Esophagus (tissue), 2 donors: ENCODE results near the gene PLAAT5. TPM values are rescaled to one million over a fixed set of nuclear protein-coding genes. Genes with fewer than 3 reads are reported as not detected.
"Not testable (repeated sequence)": the region's sequence is repeated elsewhere in the genome, so short reads cannot be mapped to it uniquely, and the experiment has no call there.

Experiments used
- H3K27ac ChIP-seq, 2 donors: one replicate each; pipeline ENCODE4 v1.5.1; 2013; ENCODE audit warnings: low read depth in 2 of 2, mild to moderate bottlenecking in 2 of 2, inconsistent platforms in 1 of 2, low read length in 1 of 2, moderate library complexity in 1 of 2
- H3K27me3 ChIP-seq, 2 donors: one replicate each; pipeline ENCODE4 v1.6.1; 2013; ENCODE audit warnings: low read length in 2 of 2, control low read depth in 1 of 2, mild to moderate bottlenecking in 1 of 2; ENCODE audit not compliant: insufficient read depth in 2 of 2, control insufficient read depth in 1 of 2
- H3K36me3 ChIP-seq, 2 donors: one replicate each; pipeline ENCODE4 v1.6.1; 2013; ENCODE audit warnings: low read length in 1 of 2; ENCODE audit not compliant: control insufficient read depth in 2 of 2, insufficient read depth in 2 of 2
- H3K4me1 ChIP-seq, 2 donors: one replicate each; pipeline ENCODE4 v1.6.1; 2013; ENCODE audit warnings: low read length in 1 of 2; ENCODE audit not compliant: control insufficient read depth in 2 of 2, insufficient read depth in 2 of 2
- H3K4me3 ChIP-seq, 2 donors: one replicate each; pipeline ENCODE4 v1.5.1; 2013; ENCODE audit warnings: low read length in 2 of 2, mild to moderate bottlenecking in 2 of 2, low read depth in 1 of 2, moderate library complexity in 1 of 2
- H3K9me3 ChIP-seq, 2 donors: one replicate each; pipeline ENCODE4 v1.6.1; 2013; ENCODE audit warnings: mild to moderate bottlenecking in 2 of 2, low read depth in 1 of 2, low read length in 1 of 2, moderate library complexity in 1 of 2; ENCODE audit not compliant: control insufficient read depth in 2 of 2, insufficient read depth in 1 of 2
- WGBS, 2 donors: extraction: QIAGEN DNeasy Blood & Tissue Kit; methylation state at CpG; one replicate each; pipeline ENCODE4 v1.1.7; 2013; 5-methylcytosine and 5-hydroxymethylcytosine counted together
- polyA plus RNA-seq, 2 donors: library from polyadenylated mRNA; stranded (reverse); fragments of 200-250 nt; gene quantifications; one replicate each; pipeline ENCODE4 v1.2.3, GENCODE V29; 2013
- donor health status: healthy with polysubstance abuse.
- donor health status: Bipolar disorder and iron deficiency.

PLAAT5 gene
- polyA plus RNA-seq, 2 donors = 0.12 to 0.36 TPM

- Histone ChIP-seq H3K4me1 (no peaks in the 10 kb centered on the region), H3K27ac (no peak overlapping the region), H3K9me3 (no peaks in the 10 kb centered on the region), H3K4me3 (no peak overlapping the region), H3K36me3 (no peaks in the 10 kb centered on the region), H3K27me3 (no peaks in the 10 kb centered on the region)
- WGBS, 2 donors = 45 to 62% methylated on average over 3 of the region's 3 CpGs
These were observed 20.7 kb downstream of the PLAAT5 start for GRCh38 chr11:63470311-63470710.

DNA sequence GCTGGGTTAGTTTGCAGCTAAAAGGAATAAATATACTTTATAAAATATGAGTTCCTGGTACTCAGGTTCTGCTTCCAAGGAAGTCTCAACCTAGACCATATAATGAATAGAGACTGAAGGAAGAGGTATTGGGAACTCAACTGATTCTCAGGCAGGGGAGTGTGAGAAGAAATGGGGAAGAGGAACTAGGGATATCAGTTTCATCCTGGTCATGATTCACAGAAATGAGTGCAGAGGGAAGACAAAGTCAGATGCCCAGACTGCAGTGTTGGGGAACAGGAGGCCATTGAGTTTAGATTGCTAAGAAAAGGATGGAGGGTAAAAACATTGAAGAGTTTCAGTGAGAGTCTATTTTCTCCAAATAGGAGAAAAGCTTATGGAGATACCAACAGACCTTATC, 28.8 kb downstream of the PLAAT5 start:
- Histone ChIP-seq H3K27me3 (no peaks in the 10 kb centered on the region), H3K36me3 (no peaks in the 10 kb centered on the region), H3K9me3 (no peaks in the 10 kb centered on the region), H3K27ac (no peak overlapping the region), H3K4me3 (no peak overlapping the region), H3K4me1 (no peaks in the 10 kb centered on the region)

DNA sequence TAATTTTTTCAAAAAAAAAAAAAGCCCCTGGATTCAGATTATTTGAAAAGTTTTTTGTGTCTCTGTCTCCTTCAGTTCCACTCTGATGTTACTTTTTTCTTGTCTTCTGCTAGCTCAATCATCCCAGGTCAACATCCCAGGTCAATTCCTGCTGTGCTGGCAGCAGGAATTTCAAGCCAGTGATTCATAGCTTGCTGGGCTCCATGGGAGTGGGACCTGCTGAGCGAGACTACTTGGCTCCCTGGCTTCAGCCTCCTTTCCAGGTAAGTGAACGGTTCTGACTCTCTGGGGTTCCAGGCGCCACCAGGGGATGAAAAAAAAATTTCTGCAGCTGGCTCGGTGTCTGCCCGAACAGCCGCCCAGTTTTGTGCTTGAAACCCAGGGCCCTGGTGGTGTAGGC, 31.4 kb downstream of the PLAAT5 start:
- WGBS, 2 donors = 51 to 56% methylated on average over 6 of the region's 6 CpGs

DNA sequence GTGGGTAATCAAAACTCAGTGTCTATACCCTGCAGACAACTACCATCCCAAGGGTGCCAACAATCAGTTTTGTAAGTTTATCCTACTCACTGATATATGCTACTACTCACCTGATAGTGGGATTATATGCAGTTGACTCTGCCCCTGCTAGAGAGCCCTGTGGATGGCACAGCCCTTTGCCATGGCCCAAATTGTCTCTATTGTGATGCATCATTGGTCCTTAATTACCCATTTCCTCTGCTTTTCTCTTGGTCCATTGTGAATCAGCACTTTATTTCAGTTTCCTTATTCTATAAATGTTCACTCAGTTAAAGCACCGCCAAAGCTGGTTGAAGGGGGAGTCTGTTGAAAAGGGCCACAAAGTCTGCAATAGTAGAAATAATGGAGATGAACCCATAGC, 42.3 kb downstream of the PLAAT5 start:
- no peak overlapping the region for H3K27ac ChIP-seq

More for the DNA sequence above, 31.4 kb downstream of the PLAAT5 start:
- no peaks in the 10 kb centered on the region for H3K36me3 ChIP-seq
- no peaks in the 10 kb centered on the region for H3K4me1 ChIP-seq
- H3K4me3 ChIP-seq = no peak overlapping the region
- H3K27ac ChIP-seq = no peak overlapping the region
- no peaks in the 10 kb centered on the region for H3K27me3 ChIP-seq
- no peaks in the 10 kb centered on the region for H3K9me3 ChIP-seq

DNA sequence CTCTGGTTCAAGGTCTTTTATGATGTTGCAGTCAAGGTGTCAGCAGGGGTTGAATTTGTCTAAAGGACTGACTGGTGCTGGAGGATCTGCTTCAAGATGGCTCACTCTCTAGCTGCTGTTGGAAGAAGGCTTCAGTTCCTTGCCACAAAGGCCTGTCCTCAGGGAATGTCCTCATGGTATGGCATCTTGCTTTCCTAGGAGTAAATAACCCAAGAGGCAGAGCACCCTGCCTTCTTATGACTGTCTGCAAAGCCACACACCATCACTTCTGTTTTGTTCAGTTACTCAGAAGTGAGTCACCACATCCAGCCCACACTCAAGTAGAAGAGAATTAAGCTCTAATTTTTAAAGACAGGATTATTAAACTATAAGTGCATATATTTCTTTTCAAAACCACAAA, 45.2 kb downstream of the PLAAT5 start:
- H3K27me3 ChIP-seq = no peaks in the 10 kb centered on the region
- H3K4me3 ChIP-seq = no peak overlapping the region
- no peak overlapping the region for H3K27ac ChIP-seq
- no peaks in the 10 kb centered on the region for H3K36me3 ChIP-seq
- no peaks in the 10 kb centered on the region for H3K9me3 ChIP-seq
- H3K4me1 ChIP-seq = no peaks in the 10 kb centered on the region

More for the DNA sequence above, 42.3 kb downstream of the PLAAT5 start:
- no peaks in the 10 kb centered on the region for H3K9me3 ChIP-seq
- 37 to 45% methylated on average over 1 of the region's 1 CpG for whole genome bisulfite sequencing, 2 donors
- H3K4me1 ChIP-seq = no peaks in the 10 kb centered on the region
- H3K4me3 ChIP-seq = no peak overlapping the region
- H3K36me3 ChIP-seq = no peaks in the 10 kb centered on the region
- no peaks in the 10 kb centered on the region for H3K27me3 ChIP-seq

DNA sequence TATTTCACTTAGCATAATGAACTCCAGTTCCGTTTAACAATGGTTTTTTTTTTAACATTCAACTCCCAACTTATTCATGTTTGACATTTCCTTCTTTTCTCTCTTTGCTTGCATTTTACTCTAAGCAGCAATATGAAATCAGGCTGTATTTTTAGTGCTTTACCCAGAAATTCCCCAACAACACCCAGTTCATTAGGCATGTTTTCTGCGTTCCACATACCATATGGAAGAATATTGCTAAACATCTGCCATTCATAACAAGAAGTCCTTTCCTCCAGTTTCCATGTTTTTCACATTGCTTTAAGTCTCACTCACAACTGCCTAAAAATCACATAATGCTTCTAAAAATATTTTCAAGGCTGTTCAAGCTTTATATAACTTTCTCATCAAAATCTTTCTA, 45.8 kb downstream of the PLAAT5 start:
- H3K27me3 ChIP-seq = no peaks in the 10 kb centered on the region
- H3K27ac ChIP-seq = no peak overlapping the region
- H3K4me3 ChIP-seq = no peak overlapping the region
- no peaks in the 10 kb centered on the region for H3K36me3 ChIP-seq
- WGBS, 2 donors = 69 to 75% methylated on average over 2 of the region's 2 CpGs
- H3K4me1 ChIP-seq = no peaks in the 10 kb centered on the region
- H3K9me3 ChIP-seq = no peaks in the 10 kb centered on the region

GRCh38 chr11:63444160-63444559, 46.8 kb downstream of the PLAAT5 start:
- Histone ChIP-seq H3K27me3 (no peaks in the 10 kb centered on the region), H3K4me3 (no peak overlapping the region), H3K9me3 (no peaks in the 10 kb centered on the region), H3K4me1 (no peaks in the 10 kb centered on the region), H3K27ac (no peak overlapping the region), H3K36me3 (no peaks in the 10 kb centered on the region)
- 40 to 64% methylated on average over 2 of the region's 2 CpGs for WGBS, 2 donors

DNA sequence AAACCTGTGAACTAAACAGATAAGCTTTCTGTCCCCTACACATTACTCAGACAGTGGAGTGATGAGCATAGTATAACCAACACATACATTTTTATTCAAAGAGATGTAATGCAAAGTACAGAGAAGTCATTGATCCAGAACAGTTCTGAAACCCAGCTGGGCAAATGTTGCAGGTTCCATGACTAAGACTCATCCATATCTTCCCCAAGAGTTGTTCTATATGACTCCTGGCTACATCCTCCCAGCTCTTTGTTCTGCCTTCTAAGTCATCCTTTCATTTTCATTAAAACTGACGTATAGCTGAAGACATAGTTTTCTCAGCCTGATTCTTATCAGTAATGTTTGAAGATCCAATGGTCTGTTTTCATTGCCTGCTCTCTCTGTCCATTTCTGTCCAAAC, 47.3 kb downstream of the PLAAT5 start:
- 55 to 64% methylated on average over 1 of the region's 1 CpG for WGBS, 2 donors
- Histone ChIP-seq H3K9me3 (no peaks in the 10 kb centered on the region), H3K4me1 (no peaks in the 10 kb centered on the region), H3K4me3 (no peak overlapping the region), H3K27me3 (no peaks in the 10 kb centered on the region), H3K36me3 (no peaks in the 10 kb centered on the region), H3K27ac (no peak overlapping the region)

DNA sequence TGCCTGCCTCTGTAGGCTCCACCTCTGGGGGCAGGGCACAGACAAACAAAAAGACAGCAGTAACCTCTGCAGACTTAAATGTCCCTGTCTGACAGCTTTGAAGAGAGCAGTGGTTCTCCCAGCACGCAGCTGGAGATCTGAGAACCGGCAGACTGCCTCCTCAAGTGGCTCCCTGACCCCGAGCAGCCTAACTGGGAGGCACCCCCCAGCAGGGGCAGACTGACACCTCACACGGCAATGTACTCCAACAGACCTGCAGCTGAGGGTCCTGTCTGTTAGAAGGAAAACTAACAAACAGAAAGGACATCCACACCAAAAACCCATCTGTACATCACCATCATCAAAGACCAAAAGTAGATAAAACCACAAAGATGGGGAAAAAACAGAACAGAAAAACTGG, 55.1 kb downstream of the PLAAT5 start:
- not testable (repeated sequence) for H3K27me3 ChIP-seq, H3K36me3 ChIP-seq, H3K4me3 ChIP-seq, H3K4me1 ChIP-seq, H3K9me3 ChIP-seq, H3K27ac ChIP-seq
- 10 to 11% methylated on average over 4 of the region's 4 CpGs for WGBS, 2 donors

- not testable (repeated sequence) for H3K27ac ChIP-seq, H3K36me3 ChIP-seq, H3K9me3 ChIP-seq, H3K4me1 ChIP-seq, H3K4me3 ChIP-seq, H3K27me3 ChIP-seq
- 62 to 71% methylated on average over 19 to 22 of the region's 22 CpGs for WGBS, 2 donors
These were observed 55.6 kb downstream of the PLAAT5 start for GRCh38 chr11:63435351-63435750.
